GM18526 (cell line): ENCODE results near the gene KLC3.

Experiments
- POLR2A ChIP-seq: IDR thresholded peaks from 3 replicates; pipeline ENCODE4 v1.6.1; 2011; ENCODE audit not compliant: insufficient read length; ENCODE audit errors: extremely low read depth

Gene KLC3

GRCh38 chr19:45336696-45337251 is 3.8 kb upstream of the KLC3 start:
- TF ChIP-seq POLR2A: no peak

- TF ChIP-seq POLR2A: no peak
Observed at GRCh38 chr19:45339629-45340028, 921 bp upstream of the KLC3 start.

GRCh38 chr19:45340899-45341453 is 426 bp downstream of the KLC3 start:
- TF ChIP-seq POLR2A: no peak

- no peak for TF ChIP-seq POLR2A
Observed at GRCh38 chr19:45342911-45343310, 2.4 kb downstream of the KLC3 start.

- no peak for TF ChIP-seq POLR2A
Observed at GRCh38 chr19:45344621-45345505, 4.3 kb downstream of the KLC3 start.

GRCh38 chr19:45345506-45345860 is 4.9 kb downstream of the KLC3 start:
- TF ChIP-seq POLR2A: no peak

- no peak for TF ChIP-seq POLR2A
Observed at GRCh38 chr19:45346449-45346848, 5.9 kb downstream of the KLC3 start.

GRCh38 chr19:45347570-45348366 is 7.2 kb downstream of the KLC3 start:
- no peak for TF ChIP-seq POLR2A

- TF ChIP-seq POLR2A: no peak
Observed at GRCh38 chr19:45348367-45349125, 8.0 kb downstream of the KLC3 start.

GRCh38 chr19:45349126-45349415 is 8.5 kb downstream of the KLC3 start:
- no peak for TF ChIP-seq POLR2A

GRCh38 chr19:45349430-45349941 is 8.9 kb downstream of the KLC3 start:
- no peak for TF ChIP-seq POLR2A

- no peak for TF ChIP-seq POLR2A
Observed at GRCh38 chr19:45350477-45351058, 10.0 kb downstream of the KLC3 start.

- no peak for TF ChIP-seq POLR2A
Observed at GRCh38 chr19:45351401-45351952, 10.9 kb downstream of the KLC3 start.

- no peak for TF ChIP-seq POLR2A
Observed at GRCh38 chr19:45352062-45352461, 11.5 kb downstream of the KLC3 start.
